Gastrocnemius medialis (tissue), 4 donors: Measurements from ENCODE around the gene CARD14. TPM values are rescaled to one million over a fixed set of nuclear protein-coding genes. Genes with fewer than 3 reads are reported as not detected.
A peak's percentile ranks its signal among the peaks of the same experiment; 100 is the strongest.

Experiments
- ATAC-seq, 2 donors: fragments of 150-250 bp; one replicate each; pipeline ENCODE4 v1.9.1; 2016
- DNase-seq, 2 donors: peaks; one replicate each; pipeline ENCODE4 v3.0.0-alpha.2; 2019
- H3K27ac ChIP-seq, 4 donors: fragments of 200-600 bp; sonication (generic); 1 replicate in 1 of 4; 2 replicates in 3 of 4; pipeline ENCODE4 v1.5.1; 2016 to 2018; ENCODE audit warnings: mild to moderate bottlenecking in 2 of 4, moderate library complexity in 1 of 4
- H3K27me3 ChIP-seq, 3 donors: fragments of 200-600 bp; sonication (generic) in 2 of 3; 1 replicate in 1 of 3; 2 replicates in 2 of 3; pipeline versions ENCODE4 v1.5.1 to v1.6.0; 2016 to 2019; ENCODE audit warnings: mild to moderate bottlenecking in 1 of 3, moderate library complexity in 1 of 3
- H3K36me3 ChIP-seq, 2 donors: fragments of 200-600 bp; sonication (generic) in 1 of 2; one replicate each; pipeline ENCODE4 v1.5.1; 2017 to 2018
- H3K4me1 ChIP-seq, 2 donors: fragments of 200-600 bp; sonication (generic) in 1 of 2; one replicate each; pipeline ENCODE4 v1.5.1; 2016 to 2017; ENCODE audit warnings: mild to moderate bottlenecking in 2 of 2
- H3K4me3 ChIP-seq, 4 donors: fragments of 200-600 bp; sonication (generic) in 3 of 4; 1 replicate in 1 of 4; 2 replicates in 3 of 4; pipeline ENCODE4 v1.5.1; 2016 to 2019; ENCODE audit warnings: mild to moderate bottlenecking in 2 of 4
- H3K9me3 ChIP-seq, 3 donors: fragments of 200-600 bp; sonication (generic) in 2 of 3; 1 replicate in 1 of 3; 2 replicates in 2 of 3; pipeline ENCODE4 v1.5.1; 2016 to 2019
- POLR2A ChIP-seq, 2 donors: fragments of 450-650 bp; IDR thresholded peaks; one replicate each; pipeline ENCODE4 v1.6.1; 2017; ENCODE audit warnings: antibody characterized with exemption in 2 of 2, mild to moderate bottlenecking in 2 of 2, moderate library complexity in 2 of 2
- in situ Hi-C, 4 donors: fragments of 200-750 bp; cut with MboI; loops; one replicate each; pipeline versions ENCODE4 v1.15.0 to v1.8.0; 2017; ENCODE audit warnings: low sequenced_read_pairs in 4 of 4
- intact Hi-C: fragments of 100-400 bp; cut with DNase I; formaldehyde crosslinking; loops from one replicate; pipeline ENCODE4 v1.15.1; 2023; ENCODE audit warnings: low total_unique reads
- total RNA-seq, 4 donors: library from RNA; depleted of rRNA; stranded (reverse); fragments of >200 nt; gene quantifications; one replicate each; pipeline versions ENCODE4 v1.1.0 to v1.2.3, GENCODE V29; 2016
- TF ChIP-seq, protein P1 (sequence below), 5 experiments: fragments of 450-650 bp in 3 of 5; fragments of 200-600 bp in 2 of 5; sonication (generic) in 2 of 5; IDR thresholded peaks in 4 of 5; conservative IDR thresholded peaks in 1 of 5; 1 replicate in 4 of 5; 2 replicates in 1 of 5; pipeline ENCODE4 v1.5.1; 2016 to 2019; ENCODE audit warnings: antibody characterized with exemption in 5 of 5, mild to moderate bottlenecking in 3 of 5, moderate library complexity in 3 of 5

CARD14 gene
- total RNA-seq, 4 donors from 2014 or later, result not detected

DNA sequence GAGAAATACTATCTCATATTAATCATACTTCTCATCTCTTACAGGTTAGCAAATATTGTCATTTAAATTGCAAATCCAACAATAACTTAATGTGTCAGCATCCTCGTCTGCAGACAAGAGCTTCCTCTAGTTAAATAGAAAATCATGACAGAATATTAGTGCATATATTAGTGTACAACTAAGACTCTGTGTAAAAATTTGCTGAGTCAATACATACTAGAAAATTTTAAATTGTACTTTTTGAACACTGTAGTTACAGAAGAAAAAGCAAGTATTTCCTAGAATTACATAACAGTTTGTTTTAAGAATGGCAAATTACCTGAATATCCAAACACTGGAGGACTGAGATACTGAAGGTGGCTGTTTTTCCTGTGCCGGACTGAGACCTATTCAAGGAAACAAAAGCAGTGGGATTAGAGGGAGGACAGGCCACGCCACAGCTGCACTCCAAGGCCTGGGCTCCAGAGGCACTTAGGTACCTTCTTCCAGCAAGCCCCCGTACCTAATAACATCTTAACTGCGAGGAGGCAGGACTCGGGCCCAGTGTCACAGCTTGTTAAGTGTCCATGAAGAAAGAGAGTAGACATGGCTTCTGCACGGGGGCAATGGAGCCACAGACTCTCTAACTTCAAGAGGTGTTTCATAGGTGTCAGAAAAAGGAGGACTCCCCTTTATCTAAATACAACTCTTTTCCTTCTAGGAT, 28.2 kb upstream of the CARD14 start:
- Histone ChIP-seq H3K27me3 (no peaks in the 10 kb centered on the region), H3K27ac (no peak overlapping the region), H3K4me1 (peaks cover 11 to 15% of the 10 kb centered on the region in 2 donors), H3K4me3 (no peak overlapping the region), H3K9me3 (no peaks in the 10 kb centered on the region), H3K36me3 (peaks cover 0 to 74% of the 10 kb centered on the region in 2 donors)
- TF ChIP-seq, protein P1, sequence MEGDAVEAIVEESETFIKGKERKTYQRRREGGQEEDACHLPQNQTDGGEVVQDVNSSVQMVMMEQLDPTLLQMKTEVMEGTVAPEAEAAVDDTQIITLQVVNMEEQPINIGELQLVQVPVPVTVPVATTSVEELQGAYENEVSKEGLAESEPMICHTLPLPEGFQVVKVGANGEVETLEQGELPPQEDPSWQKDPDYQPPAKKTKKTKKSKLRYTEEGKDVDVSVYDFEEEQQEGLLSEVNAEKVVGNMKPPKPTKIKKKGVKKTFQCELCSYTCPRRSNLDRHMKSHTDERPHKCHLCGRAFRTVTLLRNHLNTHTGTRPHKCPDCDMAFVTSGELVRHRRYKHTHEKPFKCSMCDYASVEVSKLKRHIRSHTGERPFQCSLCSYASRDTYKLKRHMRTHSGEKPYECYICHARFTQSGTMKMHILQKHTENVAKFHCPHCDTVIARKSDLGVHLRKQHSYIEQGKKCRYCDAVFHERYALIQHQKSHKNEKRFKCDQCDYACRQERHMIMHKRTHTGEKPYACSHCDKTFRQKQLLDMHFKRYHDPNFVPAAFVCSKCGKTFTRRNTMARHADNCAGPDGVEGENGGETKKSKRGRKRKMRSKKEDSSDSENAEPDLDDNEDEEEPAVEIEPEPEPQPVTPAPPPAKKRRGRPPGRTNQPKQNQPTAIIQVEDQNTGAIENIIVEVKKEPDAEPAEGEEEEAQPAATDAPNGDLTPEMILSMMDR (IDR thresholded peaks at IDR 0.05 in 4 of 5, conservative IDR thresholded peaks at IDR 0.05 in 1 of 5), result no peak
- TF ChIP-seq POLR2A (IDR thresholded peaks at IDR 0.05), result no peak
- intact Hi-C loops (no loop called here), in situ Hi-C loops (no loop called here)
- DNase-seq (no peak), ATAC-seq (no peak)

DNA sequence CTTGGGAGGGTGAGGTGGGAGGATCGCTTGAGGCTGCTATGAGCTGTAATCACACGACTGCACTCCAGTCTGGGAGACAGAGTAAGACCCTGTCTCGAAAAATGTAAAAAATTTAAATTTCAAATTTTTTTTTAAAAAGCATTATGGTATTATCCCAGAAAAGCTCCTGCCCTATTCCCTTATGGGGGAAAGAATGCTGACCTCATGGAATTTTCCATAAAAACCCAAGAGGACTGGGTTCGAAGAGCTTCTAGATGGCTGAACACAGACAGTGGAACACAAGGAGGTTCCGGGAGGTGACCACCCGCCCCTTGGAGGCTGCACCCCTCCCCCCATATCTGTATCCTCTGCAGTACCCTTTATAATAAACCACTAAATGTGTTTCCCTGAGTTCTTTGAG, 26.9 kb upstream of the CARD14 start:
- ATAC-seq, result no peak
- intact Hi-C loops (no loop called here), in situ Hi-C loops (no loop called here)
- no peak for TF ChIP-seq POLR2A (IDR thresholded peaks at IDR 0.05)
- TF ChIP-seq, protein P1 (IDR thresholded peaks at IDR 0.05 in 4 of 5, conservative IDR thresholded peaks at IDR 0.05 in 1 of 5), result no peak
- no peak overlapping the region for H3K4me3 ChIP-seq
- no peaks in the 10 kb centered on the region for H3K27me3 ChIP-seq
- no peak overlapping the region for H3K27ac ChIP-seq
- H3K9me3 ChIP-seq, result no peaks in the 10 kb centered on the region
- H3K36me3 ChIP-seq, result peaks cover 0 to 61% of the 10 kb centered on the region in 2 donors
- no peak for DNase-seq
- peaks cover 11 to 15% of the 10 kb centered on the region in 2 donors for H3K4me1 ChIP-seq

DNA sequence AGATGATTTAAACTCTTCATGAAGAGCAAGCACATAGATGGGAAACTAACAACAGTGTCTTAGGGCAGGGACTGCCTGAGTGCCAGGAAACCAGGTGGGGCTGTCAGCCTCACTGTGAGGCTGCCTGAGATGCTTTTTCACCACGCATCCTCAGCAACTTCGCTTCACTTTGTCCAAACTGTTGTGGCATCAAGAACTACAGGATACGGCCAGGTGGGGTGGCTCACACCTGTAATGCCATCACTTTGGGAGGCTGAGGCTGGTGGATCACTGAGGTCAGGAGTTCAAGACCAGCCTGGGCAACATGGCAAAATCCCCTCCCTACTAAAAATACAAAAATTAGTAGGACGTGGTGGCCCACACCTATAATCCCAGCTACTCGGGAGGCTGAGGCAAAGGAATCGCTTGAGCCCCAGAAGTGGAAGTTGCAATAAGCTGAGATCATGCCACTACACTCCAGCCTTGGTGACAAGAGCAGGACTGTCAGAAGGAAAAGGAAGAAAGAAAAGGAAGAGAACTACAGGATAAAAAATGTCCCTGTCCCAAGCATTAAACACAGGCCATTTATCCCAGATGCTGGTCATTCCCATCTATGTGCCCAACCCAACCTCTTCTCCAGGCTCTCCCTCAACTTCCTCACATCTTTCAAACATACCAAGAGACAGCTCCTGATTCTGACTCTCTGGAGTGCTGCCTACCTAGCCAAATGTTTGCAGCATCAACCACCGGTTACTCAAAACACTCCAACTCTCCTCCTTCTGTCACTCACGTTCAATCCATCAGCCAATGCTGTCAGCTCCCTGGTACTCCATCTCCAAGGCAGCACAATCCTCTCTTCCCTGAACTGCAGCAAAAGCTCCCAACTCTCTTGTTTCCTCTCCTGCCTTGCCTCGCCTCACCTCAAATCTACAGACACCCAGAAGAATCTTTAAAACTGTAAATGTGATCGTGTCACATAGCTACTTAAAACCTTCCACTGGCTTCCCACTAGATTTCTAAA, 24.5 kb upstream of the CARD14 start:
- Histone ChIP-seq H3K4me3 (peak overlapping the region; percentile 77 to 95 (median 88)), H3K36me3 (peaks cover 0 to 37% of the 10 kb centered on the region in 2 donors), H3K9me3 (no peaks in the 10 kb centered on the region), H3K27me3 (no peaks in the 10 kb centered on the region), H3K4me1 (peaks cover 15 to 16% of the 10 kb centered on the region in 2 donors), H3K27ac (peak overlapping the region; percentile 95 to 98 (median 97))
- in situ Hi-C loops, result no loop called here
- TF ChIP-seq POLR2A (IDR thresholded peaks at IDR 0.05), result no peak
- intact Hi-C loops, result loop anchor here (2.0 to 5.0 kb wide), 3 partner anchors 73 to 217 kb away; no protein-coding TSS in a partner anchor
- ATAC-seq (no peak), DNase-seq (no peak)

DNA sequence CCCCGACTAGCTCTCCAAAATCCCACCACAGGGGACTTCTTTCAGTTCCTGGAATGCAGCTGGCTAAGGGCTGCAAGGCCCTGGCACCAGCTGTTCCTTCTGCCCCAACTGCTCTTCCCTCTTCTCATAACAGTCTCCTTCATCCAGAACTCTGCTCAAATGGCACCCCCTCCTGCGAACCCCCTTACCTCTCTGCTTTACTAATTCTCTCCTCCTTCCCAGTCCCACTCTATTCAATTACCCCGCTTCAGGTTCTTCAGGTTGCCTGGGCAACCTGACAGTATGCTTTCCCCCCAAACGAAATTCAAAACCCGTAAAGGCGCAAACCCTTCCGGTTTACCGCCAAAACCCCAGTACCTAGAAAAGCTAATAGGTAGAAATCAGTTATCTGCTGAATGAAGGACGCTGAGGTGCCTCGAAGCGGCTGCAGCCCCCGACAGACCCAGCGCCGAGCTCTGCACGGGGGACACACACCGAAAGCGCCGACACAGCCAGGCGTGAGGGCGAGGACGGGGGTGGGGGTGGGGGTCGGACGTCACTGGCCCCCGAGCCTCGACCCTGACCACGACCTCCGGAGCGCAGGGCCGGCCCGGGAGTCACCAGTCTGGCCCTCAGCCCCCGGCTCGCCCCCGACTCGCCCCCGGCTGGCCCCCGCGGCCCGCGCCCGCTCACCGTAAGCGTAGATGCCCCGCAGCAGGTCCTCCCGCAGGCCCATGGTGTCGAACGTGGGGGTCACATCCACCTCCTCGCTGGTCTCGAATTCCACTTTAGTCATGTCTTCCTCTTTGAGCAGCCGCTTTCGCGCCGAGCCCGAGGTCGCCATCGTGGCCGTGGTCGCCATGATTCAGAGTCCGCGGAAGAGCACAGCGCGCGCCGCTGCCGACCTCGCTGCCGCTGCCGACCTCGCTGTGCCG, 23.5 kb upstream of the CARD14 start:
- ATAC-seq, result peak; percentile 2 to 16
- H3K27ac ChIP-seq, result peak overlapping the region; percentile 95 to 98 (median 97)
- intact Hi-C loops (loop anchor here (1.0 to 5.0 kb wide), 5 partner anchors 45 to 216 kb away; partner anchors contain the start of genes GAA and RNF213), in situ Hi-C loops (no loop called here)
- peaks cover 0 to 27% of the 10 kb centered on the region in 2 donors for H3K36me3 ChIP-seq
- DNase-seq, result peak; percentile 12 to 16
- H3K27me3 ChIP-seq, result no peaks in the 10 kb centered on the region
- H3K4me3 ChIP-seq, result peak overlapping the region; percentile 77 to 95 (median 88)
- H3K4me1 ChIP-seq, result peaks cover 15 to 16% of the 10 kb centered on the region in 2 donors
- H3K9me3 ChIP-seq, result no peaks in the 10 kb centered on the region
- TF ChIP-seq, protein P1 (IDR thresholded peaks at IDR 0.05 in 4 of 5, conservative IDR thresholded peaks at IDR 0.05 in 1 of 5), result no peak
- no peak for TF ChIP-seq POLR2A (IDR thresholded peaks at IDR 0.05)
